GM21529 (cell line): ENCODE data around the gene ALOX5.

Experiments
- ATAC-seq: cut with Tn5 transposase; IDR thresholded peaks from one replicate; pipeline ENCODE4 v1.9.1; 2021; ENCODE audit not compliant: unreplicated experiment

Gene ALOX5

GRCh38 chr10:45422866-45423659 is 49.0 kb downstream of the ALOX5 start:
- no peak for ATAC-seq

- no peak for ATAC-seq
Observed at GRCh38 chr10:45423976-45424499, 50.0 kb downstream of the ALOX5 start.

- ATAC-seq, result no peak
Observed at GRCh38 chr10:45424668-45425404, 50.8 kb downstream of the ALOX5 start.

- ATAC-seq, result no peak
Observed at GRCh38 chr10:45425621-45426563, 51.9 kb downstream of the ALOX5 start.

GRCh38 chr10:45427262-45427969 is 53.4 kb downstream of the ALOX5 start:
- ATAC-seq, result no peak

- ATAC-seq, result no peak
Observed at GRCh38 chr10:45427970-45428366, 54.0 kb downstream of the ALOX5 start.

GRCh38 chr10:45428611-45429510 is 54.8 kb downstream of the ALOX5 start:
- no peak for ATAC-seq

GRCh38 chr10:45429790-45430189 is 55.8 kb downstream of the ALOX5 start:
- no peak for ATAC-seq

- no peak for ATAC-seq
Observed at GRCh38 chr10:45432113-45432512, 58.1 kb downstream of the ALOX5 start.

GRCh38 chr10:45432700-45433472 is 58.9 kb downstream of the ALOX5 start:
- no peak for ATAC-seq

GRCh38 chr10:45433716-45434469 is 59.9 kb downstream of the ALOX5 start:
- peak; percentile 78 for ATAC-seq

GRCh38 chr10:45437587-45438465 is 63.8 kb downstream of the ALOX5 start:
- ATAC-seq, result no peak

- ATAC-seq, result no peak
Observed at GRCh38 chr10:45438466-45439090, 64.6 kb downstream of the ALOX5 start.

GRCh38 chr10:45439365-45439764 is 65.3 kb downstream of the ALOX5 start:
- no peak for ATAC-seq

GRCh38 chr10:45439873-45440272 is 65.9 kb downstream of the ALOX5 start:
- no peak for ATAC-seq

GRCh38 chr10:45440511-45441062 is 66.6 kb downstream of the ALOX5 start:
- ATAC-seq, result no peak
